K562 (cell line): ENCODE measurements around the gene RCE1. TPM values are rescaled to one million over a fixed set of nuclear protein-coding genes. Genes with fewer than 3 reads are reported as not detected.

ENCODE experiments used
- CHD7 ChIP-seq: fragments of 200-600 bp; sonication (generic); IDR thresholded peaks from one replicate; pipeline ENCODE4 v1.6.1; 2012; ENCODE audit warnings: mild to moderate bottlenecking, low read depth, low read length, inconsistent platforms
- EZH2 ChIP-seq: IDR thresholded peaks from 2 replicates; pipeline ENCODE4 v1.6.1; 2012; ENCODE audit warnings: low read depth, mild to moderate bottlenecking, inconsistent platforms, low read length, borderline replicate concordance
- RBFOX2 ChIP-seq: fragments of 200-400 bp; formaldehyde crosslinking; IDR thresholded peaks from 2 replicates; pipeline ENCODE4 v1.6.1; 2017; ENCODE audit warnings: low read depth, mild to moderate bottlenecking, low read length, moderate library complexity
- ZMIZ1 ChIP-seq, 2 experiments: fragments of 150-350 bp in 1 of 2; IDR thresholded peaks; 2 replicates each; pipeline ENCODE4 v1.6.1; 2012 to 2016; ENCODE audit warnings: low read depth in 2 of 2, low read length in 2 of 2, mild to moderate bottlenecking in 1 of 2, moderate library complexity in 1 of 2
- ZNF511 ChIP-seq: sonication (generic); formaldehyde crosslinking; IDR thresholded peaks from 2 replicates; pipeline ENCODE4 v1.8.0; 2022; ENCODE audit warnings: mild to moderate bottlenecking, missing genetic modification reagents
- ZNF639 ChIP-seq, 2 experiments: fragments of 200-800 bp in 1 of 2; sonication (Bioruptor generic) in 1 of 2; sonication (generic) in 1 of 2; formaldehyde crosslinking in 1 of 2; IDR thresholded peaks in 1 of 2; conservative IDR thresholded peaks in 1 of 2; 2 replicates each; pipeline versions ENCODE4 v1.5.0 to v1.6.1; 2016 to 2020; ENCODE audit warnings: missing compliant biosample characterization in 1 of 2, missing genetic modification characterization in 1 of 2, missing genetic modification reagents in 1 of 2
- polyA plus RNA-seq, 8 experiments: library from polyadenylated mRNA; depleted of rRNA in 4 of 8; stranded (reverse) in 5 of 8; unstranded in 3 of 8; fragments of >200 nt; fragmentation: Nextera tagmentation in 2 of 8; fragmentation: Illumina TruSeq in 1 of 8; extraction: Ambion mirVana in 2 of 8; extraction: Trizol in 1 of 8; gene quantifications; 2 replicates each; pipeline versions ENCODE4 v1.2.1 to v1.2.3, GENCODE V29; 2011 to 2014; ENCODE audit warnings: inconsistent platforms in 1 of 8, missing spikeins in 1 of 8
- total RNA-seq, 7 experiments: library from RNA; depleted of rRNA in 6 of 7; stranded (reverse); fragments of >200 nt in 6 of 7; fragmentation: Illumina TruSeq in 2 of 7; extraction: Trizol in 2 of 7; gene quantifications; 2 replicates each; pipeline versions ENCODE4 v1.2.1 to v1.2.3, GENCODE V29; 2011 to 2021; ENCODE audit warnings: low replicate concordance in 1 of 7

Gene RCE1
- total and polyA plus RNA-seq, 9 of the 15 experiments (the other 6 are each of a cell fraction or from before 2014, with no cell fraction given), result 0.75 to 41.5 (median 15.1) TPM

- TF ChIP-seq CHD7 (no peak), EZH2 (no peak), ZNF511 (CRISPR knock-in tag) (no peak), RBFOX2 (no peak), ZMIZ1 (IDR thresholded peaks at IDR 0.05; ENCODE audit: low read depth in 2 of 2, low read length in 2 of 2) (no peak), ZNF639 (CRISPR knock-in tag; conservative IDR thresholded peaks at IDR 0.05 in 1 of 2, IDR thresholded peaks at IDR 0.05 in 1 of 2) (no peak)
Measured at GRCh38 chr11:66820901-66821300, 22.3 kb upstream of the RCE1 start (continued).
